ENCODE results near the gene TRIL. TPM values are rescaled to one million over a fixed set of nuclear protein-coding genes. Genes with fewer than 3 reads are reported as not detected.

TRIL gene
- total and polyA plus RNA-seq, 2 of the 4 experiments (the other 2 are of a cell fraction) = under 0.01 to 0.09 TPM

DNA sequence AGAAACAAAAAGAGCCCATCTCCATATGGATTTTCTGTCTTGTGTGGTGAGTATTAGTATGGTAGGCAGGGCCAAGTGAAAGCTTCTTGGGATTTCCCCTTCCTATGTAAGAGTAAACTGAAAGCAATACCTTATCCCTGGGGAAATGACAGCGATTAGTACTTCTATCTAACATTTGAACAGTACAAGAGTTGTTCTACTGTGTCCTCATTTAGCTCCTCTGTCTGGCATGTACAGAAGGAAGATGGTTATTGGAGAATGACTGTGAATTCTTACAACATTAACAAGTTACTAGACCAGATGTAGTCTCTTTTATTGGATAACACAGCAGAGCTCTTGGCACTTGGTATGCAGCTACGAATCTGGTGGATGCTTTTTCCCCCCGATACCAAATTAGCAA lies 17.9 kb upstream of the TRIL start:
- Histone ChIP-seq H3K9me1 (ENCODE audit: insufficient read depth, low read length) (no peaks in the 10 kb centered on the region), H2BK120ac (ENCODE audit: low read depth, low read length) (no peak overlapping the region), H4K91ac (ENCODE audit: insufficient read depth, low read depth, low read length) (no peak overlapping the region), H3K4me2 (ENCODE audit: low read depth, low read length) (no peak overlapping the region), H3K36me3 (ENCODE audit: control insufficient read depth, insufficient read depth, low read length) (no peaks in the 10 kb centered on the region), H4K20me1 (ENCODE audit: insufficient read depth, low read length) (no peaks in the 10 kb centered on the region), H3K4me3 (ENCODE audit: insufficient read depth, low read depth, low read length) (no peak overlapping the region), H3K18ac (ENCODE audit: low read depth, low read length) (no peak overlapping the region), H3K27me3 (ENCODE audit: control insufficient read depth, insufficient read depth, low read length) (peaks cover 1% of the 10 kb centered on the region; the same call in 1 of the 2 replicates), H2BK15ac (ENCODE audit: low read depth, low read length) (no peak overlapping the region), H3K79me1 (ENCODE audit: low read depth in 1 of 2, low read length in 2 of 2) (no peaks in the 10 kb centered on the region), H3K56ac (ENCODE audit: extremely low read depth, insufficient read depth, low read length) (no peak overlapping the region), H2BK20ac (ENCODE audit: low read depth, low read length) (no peak overlapping the region), H2AK9ac (replicated peaks; ENCODE audit: low read depth, low read length, poor library complexity) (no peak overlapping the region), H4K8ac (ENCODE audit: low read depth in 2 of 2, low read length in 2 of 2) (no peak overlapping the region), H3K4ac (ENCODE audit: low read depth, low read length) (no peak overlapping the region), H3K9ac (ENCODE audit: low read depth, low read length) (no peak overlapping the region), H2AK5ac (ENCODE audit: low read depth, low read length) (no peak overlapping the region), H3K4me1 (ENCODE audit: control insufficient read depth, insufficient read depth, low read length) (no peaks in the 10 kb centered on the region), H3K9me3 (ENCODE audit: control insufficient read depth, insufficient read depth, low read length) (0 out of 2 replicates have a peak, but pooled peaks cover 4% of the 10 kb centered on the region), H3K27ac (ENCODE audit: insufficient read depth, low read length) (no peak overlapping the region), H3K23ac (ENCODE audit: low read depth, low read length) (no peak overlapping the region), H2BK5ac (ENCODE audit: low read depth, low read length, poor library complexity, severe bottlenecking) (no peak overlapping the region), H2AFZ (replicated peaks; ENCODE audit: low read length, poor library complexity) (no peak overlapping the region), H4K5ac (ENCODE audit: low read depth, low read length) (no peak overlapping the region), H3K14ac (replicated peaks; ENCODE audit: low read depth, low read length) (no peak overlapping the region)
- no peak for DNase-seq
- no peak for TF ChIP-seq RCOR1 (IDR thresholded peaks at IDR 0.05; ENCODE audit: insufficient replicate concordance, low read length)
- TF ChIP-seq, protein P1, sequence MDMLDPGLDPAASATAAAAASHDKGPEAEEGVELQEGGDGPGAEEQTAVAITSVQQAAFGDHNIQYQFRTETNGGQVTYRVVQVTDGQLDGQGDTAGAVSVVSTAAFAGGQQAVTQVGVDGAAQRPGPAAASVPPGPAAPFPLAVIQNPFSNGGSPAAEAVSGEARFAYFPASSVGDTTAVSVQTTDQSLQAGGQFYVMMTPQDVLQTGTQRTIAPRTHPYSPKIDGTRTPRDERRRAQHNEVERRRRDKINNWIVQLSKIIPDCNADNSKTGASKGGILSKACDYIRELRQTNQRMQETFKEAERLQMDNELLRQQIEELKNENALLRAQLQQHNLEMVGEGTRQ (IDR thresholded peaks at IDR 0.05; ENCODE audit: low read depth, low read length) = no peak
- TF ChIP-seq, protein P2, sequence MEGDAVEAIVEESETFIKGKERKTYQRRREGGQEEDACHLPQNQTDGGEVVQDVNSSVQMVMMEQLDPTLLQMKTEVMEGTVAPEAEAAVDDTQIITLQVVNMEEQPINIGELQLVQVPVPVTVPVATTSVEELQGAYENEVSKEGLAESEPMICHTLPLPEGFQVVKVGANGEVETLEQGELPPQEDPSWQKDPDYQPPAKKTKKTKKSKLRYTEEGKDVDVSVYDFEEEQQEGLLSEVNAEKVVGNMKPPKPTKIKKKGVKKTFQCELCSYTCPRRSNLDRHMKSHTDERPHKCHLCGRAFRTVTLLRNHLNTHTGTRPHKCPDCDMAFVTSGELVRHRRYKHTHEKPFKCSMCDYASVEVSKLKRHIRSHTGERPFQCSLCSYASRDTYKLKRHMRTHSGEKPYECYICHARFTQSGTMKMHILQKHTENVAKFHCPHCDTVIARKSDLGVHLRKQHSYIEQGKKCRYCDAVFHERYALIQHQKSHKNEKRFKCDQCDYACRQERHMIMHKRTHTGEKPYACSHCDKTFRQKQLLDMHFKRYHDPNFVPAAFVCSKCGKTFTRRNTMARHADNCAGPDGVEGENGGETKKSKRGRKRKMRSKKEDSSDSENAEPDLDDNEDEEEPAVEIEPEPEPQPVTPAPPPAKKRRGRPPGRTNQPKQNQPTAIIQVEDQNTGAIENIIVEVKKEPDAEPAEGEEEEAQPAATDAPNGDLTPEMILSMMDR (conservative IDR thresholded peaks at IDR 0.05; ENCODE audit: low read depth, low read length) = no peak
- no peak for TF ChIP-seq MAZ (IDR thresholded peaks at IDR 0.05; ENCODE audit: borderline replicate concordance, low read depth, low read length)
- TF ChIP-seq RFX5 (IDR thresholded peaks at IDR 0.05; ENCODE audit: low read depth, low read length) = no peak
- TF ChIP-seq, protein P3, sequence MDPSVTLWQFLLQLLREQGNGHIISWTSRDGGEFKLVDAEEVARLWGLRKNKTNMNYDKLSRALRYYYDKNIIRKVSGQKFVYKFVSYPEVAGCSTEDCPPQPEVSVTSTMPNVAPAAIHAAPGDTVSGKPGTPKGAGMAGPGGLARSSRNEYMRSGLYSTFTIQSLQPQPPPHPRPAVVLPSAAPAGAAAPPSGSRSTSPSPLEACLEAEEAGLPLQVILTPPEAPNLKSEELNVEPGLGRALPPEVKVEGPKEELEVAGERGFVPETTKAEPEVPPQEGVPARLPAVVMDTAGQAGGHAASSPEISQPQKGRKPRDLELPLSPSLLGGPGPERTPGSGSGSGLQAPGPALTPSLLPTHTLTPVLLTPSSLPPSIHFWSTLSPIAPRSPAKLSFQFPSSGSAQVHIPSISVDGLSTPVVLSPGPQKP (IDR thresholded peaks at IDR 0.05; ENCODE audit: borderline replicate concordance, low read depth, low read length) = no peak
- no peak for TF ChIP-seq CEBPB (IDR thresholded peaks at IDR 0.05; ENCODE audit: low read depth, low read length)
- TF ChIP-seq FOS (IDR thresholded peaks at IDR 0.05; ENCODE audit: low read depth, low read length) = no peak
- no peak for TF ChIP-seq BHLHE40 (IDR thresholded peaks at IDR 0.05; ENCODE audit: low read depth, low read length)
- no peak for TF ChIP-seq RAD21 (IDR thresholded peaks at IDR 0.05; ENCODE audit: low read length)
- no peak for TF ChIP-seq MXI1 (IDR thresholded peaks at IDR 0.05; ENCODE audit: borderline replicate concordance, low read depth, low read length)
- no peak for TF ChIP-seq SMC3 (IDR thresholded peaks at IDR 0.05; ENCODE audit: low read depth, low read length)
- TF ChIP-seq CHD1 (IDR thresholded peaks at IDR 0.05; ENCODE audit: low read depth, low read length) = no peak
- TF ChIP-seq POLR2A (IDR thresholded peaks at IDR 0.05; ENCODE audit: low read depth, low read length) = no peak
- no peak for TF ChIP-seq MAFK (IDR thresholded peaks at IDR 0.05; ENCODE audit: low read depth, low read length)
- TF ChIP-seq NFE2L2 (IDR thresholded peaks at IDR 0.05; ENCODE audit: low read depth, low read length) = no peak
- ChIA-PET POLR2A (ENCODE audit: unreplicated experiment) (no interaction called here), CTCF (no interaction called here)
- ATAC-seq (ENCODE audit: low read depth) = no peak
- intact Hi-C loops (cut with micrococcal nuclease) = no loop called here
- in situ Hi-C loops (cut with MboI; ENCODE audit: low sequenced_read_pairs) = no loop called here
- no CpG with 5 or more reads among the region's 3 CpGs for WGBS, 2 experiments (ENCODE audit: extremely low coverage in 2 of 2, insufficient read length in 1 of 2)
- BruUV-seq (replicated peaks) = no TSS peak
- dilution Hi-C loops (cut with HindIII; ENCODE audit: low sequenced_read_pairs, unreplicated experiment) = no loop called here
